PFSK-1 (cell line): Measurements from ENCODE around the gene ITPKB.

ENCODE experiments used
- FOXP2 ChIP-seq: optimal IDR thresholded peaks from 2 replicates; pipeline ENCODE3; 2011; ENCODE audit warnings: borderline replicate concordance, control low read depth, inconsistent platforms; ENCODE audit not compliant: insufficient read depth; ENCODE audit errors: extremely low read length, extremely low read depth
- POLR2AphosphoS5 ChIP-seq: IDR thresholded peaks from 2 replicates; pipeline ENCODE4 v1.6.1; 2012; ENCODE audit warnings: low read depth, mild to moderate bottlenecking, control low read depth, low read length, moderate library complexity
- SIN3A ChIP-seq: IDR thresholded peaks from 2 replicates; pipeline ENCODE4 v1.6.1; 2012; ENCODE audit warnings: mild to moderate bottlenecking, low read length, moderate library complexity, borderline replicate concordance; ENCODE audit not compliant: insufficient read depth
- TAF1 ChIP-seq: IDR thresholded peaks from 2 replicates; pipeline ENCODE4 v1.6.1; 2012; ENCODE audit warnings: low read length, control low read depth, borderline replicate concordance; ENCODE audit not compliant: insufficient read depth
- TF ChIP-seq, protein P1 (sequence below), 2 experiments: IDR thresholded peaks; 2 replicates each; pipeline versions ENCODE4 v1.6.1 to v1.8.0; 2011 to 2012; ENCODE audit warnings: low read depth in 2 of 2, low read length in 2 of 2, control low read depth in 1 of 2, inconsistent platforms in 1 of 2, mild to moderate bottlenecking in 1 of 2, moderate library complexity in 1 of 2; ENCODE audit not compliant: insufficient read depth in 1 of 2

ITPKB gene

DNA sequence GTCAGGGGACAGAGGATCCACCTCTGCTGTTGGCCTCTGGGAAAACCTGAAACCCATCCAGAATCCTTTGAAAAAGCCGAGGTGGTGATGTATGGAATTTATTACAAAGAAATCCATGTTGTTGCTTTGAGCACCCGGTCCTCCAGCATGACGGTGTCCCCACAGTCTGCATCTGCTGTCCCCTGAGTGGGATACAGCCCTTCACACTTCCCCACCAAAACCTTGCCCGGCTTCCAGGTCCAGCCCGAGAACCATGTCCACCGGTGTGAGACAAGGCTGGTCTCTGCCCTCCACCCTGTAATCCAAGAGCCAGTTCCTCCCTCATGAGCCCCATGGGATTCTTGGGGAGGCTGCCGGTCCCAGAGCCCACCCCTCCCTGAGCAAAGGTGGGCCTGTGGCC, 120.1 kb downstream of the ITPKB start:
- TF ChIP-seq, protein P1, sequence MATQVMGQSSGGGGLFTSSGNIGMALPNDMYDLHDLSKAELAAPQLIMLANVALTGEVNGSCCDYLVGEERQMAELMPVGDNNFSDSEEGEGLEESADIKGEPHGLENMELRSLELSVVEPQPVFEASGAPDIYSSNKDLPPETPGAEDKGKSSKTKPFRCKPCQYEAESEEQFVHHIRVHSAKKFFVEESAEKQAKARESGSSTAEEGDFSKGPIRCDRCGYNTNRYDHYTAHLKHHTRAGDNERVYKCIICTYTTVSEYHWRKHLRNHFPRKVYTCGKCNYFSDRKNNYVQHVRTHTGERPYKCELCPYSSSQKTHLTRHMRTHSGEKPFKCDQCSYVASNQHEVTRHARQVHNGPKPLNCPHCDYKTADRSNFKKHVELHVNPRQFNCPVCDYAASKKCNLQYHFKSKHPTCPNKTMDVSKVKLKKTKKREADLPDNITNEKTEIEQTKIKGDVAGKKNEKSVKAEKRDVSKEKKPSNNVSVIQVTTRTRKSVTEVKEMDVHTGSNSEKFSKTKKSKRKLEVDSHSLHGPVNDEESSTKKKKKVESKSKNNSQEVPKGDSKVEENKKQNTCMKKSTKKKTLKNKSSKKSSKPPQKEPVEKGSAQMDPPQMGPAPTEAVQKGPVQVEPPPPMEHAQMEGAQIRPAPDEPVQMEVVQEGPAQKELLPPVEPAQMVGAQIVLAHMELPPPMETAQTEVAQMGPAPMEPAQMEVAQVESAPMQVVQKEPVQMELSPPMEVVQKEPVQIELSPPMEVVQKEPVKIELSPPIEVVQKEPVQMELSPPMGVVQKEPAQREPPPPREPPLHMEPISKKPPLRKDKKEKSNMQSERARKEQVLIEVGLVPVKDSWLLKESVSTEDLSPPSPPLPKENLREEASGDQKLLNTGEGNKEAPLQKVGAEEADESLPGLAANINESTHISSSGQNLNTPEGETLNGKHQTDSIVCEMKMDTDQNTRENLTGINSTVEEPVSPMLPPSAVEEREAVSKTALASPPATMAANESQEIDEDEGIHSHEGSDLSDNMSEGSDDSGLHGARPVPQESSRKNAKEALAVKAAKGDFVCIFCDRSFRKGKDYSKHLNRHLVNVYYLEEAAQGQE (IDR thresholded peaks at IDR 0.05; ENCODE audit: insufficient read depth in 1 of 2, low read depth in 2 of 2, low read length in 2 of 2) = no peak
- TF ChIP-seq POLR2AphosphoS5 = no peak
- no peak for TF ChIP-seq TAF1
- no peak for TF ChIP-seq SIN3A
- TF ChIP-seq FOXP2 = no peak

DNA sequence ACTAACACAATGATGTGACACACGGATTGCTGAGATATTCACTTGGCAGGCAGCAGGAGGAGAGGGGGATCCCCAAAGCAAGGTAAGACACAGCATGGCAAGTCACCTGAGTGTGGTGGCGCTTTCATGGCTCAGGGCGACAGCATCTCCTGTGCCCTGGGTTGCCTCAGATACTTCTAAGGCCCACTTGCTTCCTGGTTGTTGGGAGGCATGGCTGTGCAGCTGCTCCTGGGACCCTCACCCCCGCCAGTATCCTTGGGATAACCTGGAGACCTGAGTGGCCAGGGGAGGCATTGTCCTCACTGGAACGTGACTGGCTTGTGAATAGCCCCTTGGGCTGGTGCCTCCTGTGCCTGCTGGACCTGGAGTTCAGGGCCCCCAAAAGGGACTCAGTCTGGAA, 120.7 kb downstream of the ITPKB start:
- TF ChIP-seq TAF1 = no peak
- no peak for TF ChIP-seq FOXP2
- TF ChIP-seq, protein P1 (IDR thresholded peaks at IDR 0.05; ENCODE audit: insufficient read depth in 1 of 2, low read depth in 2 of 2, low read length in 2 of 2) = no peak
- no peak for TF ChIP-seq POLR2AphosphoS5
- TF ChIP-seq SIN3A = no peak

DNA sequence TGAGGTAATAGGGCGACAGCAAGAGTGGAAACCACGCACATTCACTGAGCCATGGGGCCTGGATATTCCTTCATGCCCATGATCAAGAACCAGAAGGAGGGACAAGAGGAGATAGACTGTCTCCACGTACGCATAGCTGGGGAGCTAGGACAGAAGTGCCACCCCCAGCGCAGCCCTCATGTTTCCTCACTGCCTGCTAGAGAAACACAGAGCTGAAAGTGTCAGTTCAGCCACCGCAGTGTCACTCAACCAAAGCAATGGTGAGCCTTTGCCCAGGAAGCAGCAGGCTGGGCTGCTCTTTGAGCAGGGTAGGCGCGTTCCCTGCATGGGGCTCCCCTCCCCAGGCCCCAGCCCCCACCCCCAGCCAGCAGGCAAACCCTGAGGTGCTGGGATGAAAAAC, 122.0 kb downstream of the ITPKB start:
- TF ChIP-seq FOXP2 = no peak

DNA sequence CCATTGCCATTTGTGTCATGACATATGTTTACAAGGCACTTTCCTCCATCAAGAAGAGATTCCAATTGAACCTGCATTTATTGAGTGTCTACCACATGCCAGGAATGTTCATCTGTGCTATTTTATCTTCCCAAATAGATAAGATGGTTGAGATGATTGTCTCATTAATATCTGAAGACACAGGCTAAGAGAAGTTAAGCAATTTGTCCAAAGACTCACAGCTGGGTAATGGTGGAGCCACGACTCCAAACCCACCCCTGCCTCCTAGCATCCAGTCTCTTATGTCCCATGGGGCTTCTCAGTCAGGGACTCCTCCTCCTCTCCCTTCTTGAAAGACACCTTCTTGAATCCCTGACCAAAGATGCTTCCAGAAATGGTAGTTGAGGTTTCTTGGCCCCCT, 122.4 kb downstream of the ITPKB start:
- TF ChIP-seq, protein P1 (IDR thresholded peaks at IDR 0.05; ENCODE audit: insufficient read depth in 1 of 2, low read depth in 2 of 2, low read length in 2 of 2) = no peak
- TF ChIP-seq FOXP2 = no peak

DNA sequence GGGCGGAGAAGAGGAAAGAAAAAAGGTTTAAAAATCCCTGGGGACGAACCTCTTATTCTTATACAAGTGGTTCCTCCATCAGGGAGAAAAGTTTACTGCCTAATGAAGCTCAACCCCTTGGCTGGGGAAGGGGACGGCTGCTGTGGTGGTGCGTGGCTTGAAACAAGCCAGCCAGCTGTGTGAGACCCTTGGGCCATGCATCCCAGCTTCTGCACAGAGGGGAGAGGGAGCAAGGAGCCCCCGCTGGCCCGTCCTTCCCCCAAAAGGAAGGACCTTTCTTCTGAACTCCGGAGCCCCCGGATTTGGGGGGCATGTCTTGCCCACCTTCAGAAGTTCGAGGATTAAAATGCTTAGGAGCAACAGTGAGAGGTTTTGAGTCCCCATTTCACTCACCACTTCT, 123.2 kb downstream of the ITPKB start:
- TF ChIP-seq, protein P1 (IDR thresholded peaks at IDR 0.05; ENCODE audit: insufficient read depth in 1 of 2, low read depth in 2 of 2, low read length in 2 of 2) = no peak

DNA sequence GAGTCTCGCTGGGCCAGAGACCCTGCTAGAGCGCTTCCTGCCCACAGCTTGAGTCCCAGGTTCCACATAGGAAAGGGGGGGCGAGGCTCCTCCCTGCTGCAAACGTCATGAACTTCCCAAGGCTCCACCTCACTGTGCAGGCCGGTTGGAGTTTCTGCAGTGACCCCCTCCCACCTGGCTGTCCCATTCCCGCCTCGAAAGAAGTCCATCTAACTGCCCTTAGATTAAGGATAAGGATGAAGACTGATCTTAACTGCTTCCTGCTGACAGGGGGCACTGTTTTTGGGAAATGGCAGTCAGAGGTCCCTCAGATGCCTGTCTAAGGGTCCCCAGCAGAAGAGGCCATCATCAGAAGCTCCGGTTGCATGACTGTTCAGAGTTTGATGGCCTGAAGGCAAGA, 127.8 kb downstream of the ITPKB start:
- TF ChIP-seq TAF1 = no peak
- no peak for TF ChIP-seq SIN3A
- TF ChIP-seq, protein P1 (IDR thresholded peaks at IDR 0.05; ENCODE audit: insufficient read depth in 1 of 2, low read depth in 2 of 2, low read length in 2 of 2) = no peak
- TF ChIP-seq POLR2AphosphoS5 = no peak
- TF ChIP-seq FOXP2 = no peak
